SK-N-SH treated with all-trans-retinoic acid at 6 μM for 48 hours (cell line): ENCODE data around the gene PSORS1C2.
A peak's percentile ranks its signal among the peaks of the same experiment; 100 is the strongest.

Source experiments
- ATAC-seq: fragments of 200-7000 bp; cut with Tn5 transposase; 3 replicates; pipeline ENCODE4 v1.9.1; 2020; ENCODE audit warnings: mild to moderate bottlenecking, moderate library complexity
- ARNTL ChIP-seq: fragments of 450-650 bp; formaldehyde crosslinking; IDR thresholded peaks from 2 replicates; pipeline ENCODE4 v1.5.0; 2020; ENCODE audit warnings: low read depth, mild to moderate bottlenecking, moderate library complexity, borderline replicate concordance
- BACH2 ChIP-seq: fragments of 250-450 bp; sonication (Bioruptor Pico); IDR thresholded peaks from 2 replicates; pipeline ENCODE4 v1.9.0; 2021; ENCODE audit warnings: mild to moderate bottlenecking, borderline replicate concordance
- CREB5 ChIP-seq: fragments of 250-450 bp; sonication (Bioruptor Pico); IDR thresholded peaks from 2 replicates; pipeline ENCODE4 v1.5.1; 2020; ENCODE audit warnings: low read depth, mild to moderate bottlenecking, moderate library complexity
- CSDC2 ChIP-seq: fragments of 250-450 bp; sonication (Bioruptor Pico); IDR thresholded peaks from 2 replicates; pipeline ENCODE4 v1.5.0; 2020; ENCODE audit warnings: mild to moderate bottlenecking, moderate library complexity
- ESRRG ChIP-seq: fragments of 250-450 bp; sonication (Bioruptor Pico); IDR thresholded peaks from 2 replicates; pipeline ENCODE4 v1.6.1; 2021; ENCODE audit warnings: mild to moderate bottlenecking
- ISL1 ChIP-seq: fragments of 250-450 bp; sonication (Bioruptor Pico); IDR thresholded peaks from 2 replicates; pipeline ENCODE4 v2.1.2; 2022; ENCODE audit warnings: mild to moderate bottlenecking, moderate library complexity
- OSR1 ChIP-seq: fragments of 250-450 bp; sonication (Bioruptor Pico); IDR thresholded peaks from 2 replicates; pipeline ENCODE4 v1.8.0; 2022; ENCODE audit warnings: moderate library complexity, mild to moderate bottlenecking, inconsistent platforms
- PATZ1 ChIP-seq: fragments of 250-450 bp; sonication (Bioruptor Pico); IDR thresholded peaks from 2 replicates; pipeline ENCODE4 v1.8.0; 2020; ENCODE audit warnings: mild to moderate bottlenecking, moderate library complexity, borderline replicate concordance
- POU6F1 ChIP-seq: fragments of 250-450 bp; sonication (Bioruptor Pico); IDR thresholded peaks from 2 replicates; pipeline ENCODE4 v1.8.0; 2021; ENCODE audit warnings: low read depth, mild to moderate bottlenecking, moderate library complexity, borderline replicate concordance
- PPARA ChIP-seq: fragments of 250-450 bp; sonication (Bioruptor Pico); IDR thresholded peaks from 2 replicates; pipeline ENCODE4 v1.5.0; 2020; ENCODE audit warnings: mild to moderate bottlenecking, borderline replicate concordance
- RARB ChIP-seq: fragments of 250-450 bp; sonication (Bioruptor Pico); IDR thresholded peaks from 2 replicates; pipeline ENCODE4 v1.8.0; 2021; ENCODE audit warnings: mild to moderate bottlenecking, moderate library complexity
- SNAI2 ChIP-seq: fragments of 250-450 bp; sonication (Bioruptor Pico); IDR thresholded peaks from 2 replicates; pipeline ENCODE4 v1.5.0; 2020; ENCODE audit warnings: mild to moderate bottlenecking, moderate library complexity
- TCF4 ChIP-seq: fragments of 250-450 bp; sonication (Bioruptor Pico); IDR thresholded peaks from 2 replicates; pipeline ENCODE4 v1.8.0; 2021; ENCODE audit warnings: mild to moderate bottlenecking, moderate library complexity, borderline replicate concordance
- TOX ChIP-seq: fragments of 250-450 bp; sonication (Bioruptor Pico); IDR thresholded peaks from 2 replicates; pipeline ENCODE4 v1.8.0; 2021; ENCODE audit warnings: mild to moderate bottlenecking, moderate library complexity, borderline replicate concordance
- TSHZ2 ChIP-seq: fragments of 250-450 bp; sonication (Bioruptor Pico); IDR thresholded peaks from 2 replicates; pipeline ENCODE4 v1.5.0; 2020; ENCODE audit warnings: mild to moderate bottlenecking, moderate library complexity
- ZFP3 ChIP-seq: fragments of 250-450 bp; sonication (Bioruptor Pico); IDR thresholded peaks from 2 replicates; pipeline ENCODE4 v1.5.0; 2020; ENCODE audit warnings: mild to moderate bottlenecking, moderate library complexity
- ZFP30 ChIP-seq: fragments of 450-650 bp; formaldehyde crosslinking; IDR thresholded peaks from 2 replicates; pipeline ENCODE4 v1.5.0; 2022; ENCODE audit warnings: mild to moderate bottlenecking, moderate library complexity
- ZNF565 ChIP-seq: fragments of 450-650 bp; formaldehyde crosslinking; conservative IDR thresholded peaks from 2 replicates; pipeline ENCODE4 v1.5.0; 2020; ENCODE audit warnings: low read depth, mild to moderate bottlenecking, moderate library complexity
- ZNF70 ChIP-seq: fragments of 450-650 bp; formaldehyde crosslinking; IDR thresholded peaks from 2 replicates; pipeline ENCODE4 v1.5.0; 2020; ENCODE audit warnings: mild to moderate bottlenecking, moderate library complexity
- ZNF8 ChIP-seq: fragments of 450-650 bp; formaldehyde crosslinking; IDR thresholded peaks from 2 replicates; pipeline ENCODE4 v1.5.0; 2020; ENCODE audit warnings: mild to moderate bottlenecking, moderate library complexity

Gene PSORS1C2

GRCh38 chr6:31122791-31123706 lies 15.8 kb downstream of the PSORS1C2 start:
- peak; percentile 82 for ATAC-seq

GRCh38 chr6:31121131-31121790 lies 17.6 kb downstream of the PSORS1C2 start:
- TF ChIP-seq OSR1 (no peak), PATZ1 (CRISPR knock-in tag) (no peak), TSHZ2 (no peak), SNAI2 (CRISPR knock-in tag) (no peak), ARNTL (CRISPR knock-in tag) (no peak), CSDC2 (CRISPR knock-in tag) (no peak), ISL1 (no peak), ZFP3 (no peak), ZNF565 (CRISPR knock-in tag) (no peak), ZNF8 (CRISPR knock-in tag) (no peak), BACH2 (CRISPR knock-in tag) (no peak), ZNF70 (no peak), TCF4 (CRISPR knock-in tag) (no peak), RARB (CRISPR knock-in tag) (no peak), ZFP30 (CRISPR knock-in tag) (no peak), POU6F1 (CRISPR knock-in tag) (no peak)
- no peak for ATAC-seq

More at GRCh38 chr6:31122791-31123706, 15.8 kb downstream of the PSORS1C2 start:
- TF ChIP-seq CSDC2 (CRISPR knock-in tag) (no peak), BACH2 (CRISPR knock-in tag) (no peak), ZNF565 (CRISPR knock-in tag) (no peak), CREB5 (CRISPR knock-in tag) (no peak), TCF4 (CRISPR knock-in tag) (no peak), TOX (CRISPR knock-in tag) (no peak), ESRRG (no peak), PATZ1 (CRISPR knock-in tag) (no peak), PPARA (CRISPR knock-in tag) (no peak)
- TF ChIP-seq, all 23 proteins: peak for 0
